Esophagus mucosa (tissue), 1 donor: Measurements from ENCODE around the gene ADGRG7. TPM values are rescaled to one million over a fixed set of nuclear protein-coding genes. Genes with fewer than 3 reads are reported as not detected.

Source experiments
- ATAC-seq: fragments of 200-7000 bp; cut with Tn5 transposase; one replicate; pipeline ENCODE4 v1.9.1; 2020
- total RNA-seq: library from RNA; stranded (reverse); gene quantifications from one replicate; pipeline ENCODE4 v1.2.4, GENCODE V29; 2023
- donor health status: DM: yes; HTN: yes; CAD: no.

The ADGRG7 gene
- total RNA-seq, 1 donor from 2014 or later = not detected

- ATAC-seq = peak; percentile 81
Observed at GRCh38 chr3:100702082-100702979, 92.9 kb downstream of the ADGRG7 start.

- no peak for ATAC-seq
Observed at GRCh38 chr3:100702980-100703345, 93.6 kb downstream of the ADGRG7 start.

- no peak for ATAC-seq
Observed at GRCh38 chr3:100703865-100704264, 94.5 kb downstream of the ADGRG7 start.

DNA sequence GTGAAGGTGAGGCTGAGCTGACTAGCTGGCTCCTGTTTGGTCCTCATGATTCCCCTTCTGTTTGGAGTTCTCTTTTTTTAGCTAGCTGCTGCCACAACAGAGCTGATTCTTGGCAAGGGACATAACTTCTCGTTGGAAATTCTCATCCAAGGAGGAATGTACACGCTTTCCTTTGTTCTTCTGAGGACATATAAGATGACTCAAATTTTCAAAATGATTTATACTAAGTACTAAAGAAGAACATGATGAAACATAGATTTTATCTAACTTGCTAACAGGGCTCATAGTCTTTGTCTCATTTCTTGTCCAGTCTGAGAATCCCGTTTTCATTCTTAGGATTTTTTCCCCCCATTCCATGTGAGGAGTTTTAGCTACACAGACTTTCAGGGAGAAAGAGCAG lies 97.0 kb downstream of the ADGRG7 start:
- no peak for ATAC-seq

GRCh38 chr3:100708644-100708988 lies 99.2 kb downstream of the ADGRG7 start:
- ATAC-seq = no peak

DNA sequence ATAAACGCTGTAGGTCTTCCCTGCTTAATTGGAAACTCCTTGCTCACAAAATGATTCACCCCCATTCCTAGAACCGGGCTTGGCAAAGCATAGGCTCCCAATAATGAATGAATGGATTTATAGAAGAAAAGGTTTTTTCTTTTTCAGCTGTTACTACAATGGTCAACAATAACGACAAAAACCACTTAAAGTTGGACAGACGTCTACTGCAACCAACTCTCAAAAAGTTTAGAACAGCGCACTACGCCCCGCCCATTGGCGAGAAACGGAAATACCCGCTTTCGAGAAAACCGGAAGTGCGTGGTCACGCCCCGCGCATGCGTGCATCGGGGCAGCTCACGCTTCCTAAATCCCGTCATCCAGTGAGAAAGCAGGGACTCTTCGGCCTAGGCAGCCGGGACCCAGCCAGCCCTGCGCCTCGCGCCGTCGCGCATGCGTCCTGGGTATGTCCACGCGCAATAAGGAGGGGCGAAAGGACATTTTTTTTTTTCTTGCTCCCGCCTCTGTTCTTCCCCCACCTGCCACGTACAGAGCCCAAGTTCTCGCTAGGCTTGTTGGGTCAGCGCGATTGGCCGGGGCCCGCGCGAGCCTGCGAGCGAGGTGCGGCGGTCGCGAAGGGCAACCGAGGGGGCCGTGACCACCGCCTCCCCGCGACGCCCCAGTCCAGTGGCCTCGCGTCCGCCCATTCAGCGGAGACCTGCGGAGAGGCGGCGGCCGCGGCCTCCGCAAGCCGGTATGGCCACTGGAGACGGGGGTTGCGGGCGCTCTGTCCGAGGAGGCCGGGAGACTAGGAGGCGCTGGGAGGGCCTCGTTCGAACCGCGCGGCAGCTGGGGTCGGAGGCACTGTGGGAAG lies 99.8 kb downstream of the ADGRG7 start, which contains the start of gene TFG:
TSS of gene TFG (plus strand) at position 506 of the 853 bp plus-strand sequence. CDS start 4,192 bp downstream, outside the sequence.
- ATAC-seq = peak; percentile 98

GRCh38 chr3:100709842-100710260 lies 100.5 kb downstream of the ADGRG7 start:
- ATAC-seq = peak; percentile 15

DNA sequence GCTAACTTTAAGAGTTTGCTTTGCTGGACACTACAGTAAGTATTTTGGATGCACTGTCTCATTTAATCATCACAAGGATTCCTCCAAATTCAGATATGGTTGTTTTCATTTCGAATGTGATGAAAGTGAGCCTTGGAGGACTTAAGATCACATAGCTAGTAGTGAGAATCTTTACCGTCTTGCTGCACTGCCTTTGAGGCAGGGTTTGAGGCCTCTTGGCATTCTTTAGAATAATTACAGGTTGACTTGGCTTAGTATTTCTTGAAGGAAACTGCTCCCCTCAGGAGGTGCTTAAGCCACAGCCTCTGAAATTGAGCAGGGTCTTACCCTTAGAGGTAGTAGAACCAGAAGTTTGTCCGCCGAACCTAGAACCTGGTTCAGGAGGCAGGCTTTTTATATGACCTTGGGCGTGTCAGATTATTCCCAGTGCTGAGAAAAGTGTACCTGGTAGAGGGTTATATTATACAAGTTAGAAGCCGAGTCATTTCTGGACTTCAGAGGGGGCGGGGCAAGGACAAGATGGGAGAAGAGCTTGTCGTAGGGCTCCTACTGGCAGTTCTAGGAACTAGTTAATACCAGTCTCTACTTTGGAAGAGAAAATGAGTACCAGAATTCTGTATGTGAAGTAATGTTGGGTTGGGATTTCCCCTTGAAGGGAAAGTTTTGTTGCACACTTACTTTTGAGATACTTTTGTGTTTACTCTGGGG lies 101.0 kb downstream of the ADGRG7 start:
- peak; percentile 52 for ATAC-seq

DNA sequence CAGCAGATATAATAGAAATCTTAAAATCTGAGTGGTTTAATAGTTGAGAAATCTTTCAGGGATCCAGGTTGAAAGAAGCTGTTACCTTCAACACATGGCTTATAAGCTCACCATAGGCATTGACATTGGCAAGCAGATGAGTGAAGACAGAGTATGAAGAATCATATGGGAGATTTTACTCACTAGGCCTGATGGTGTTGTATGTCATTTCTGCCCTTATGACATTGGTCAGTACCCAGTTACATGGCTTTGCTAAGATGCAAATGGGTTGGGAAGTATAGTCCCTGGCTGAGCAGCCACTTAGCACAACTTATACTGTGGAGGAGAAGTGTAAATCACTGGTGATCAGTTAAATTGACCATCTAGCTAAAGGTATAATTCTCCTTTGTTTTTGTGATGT lies 105.8 kb downstream of the ADGRG7 start:
- ATAC-seq = no peak

DNA sequence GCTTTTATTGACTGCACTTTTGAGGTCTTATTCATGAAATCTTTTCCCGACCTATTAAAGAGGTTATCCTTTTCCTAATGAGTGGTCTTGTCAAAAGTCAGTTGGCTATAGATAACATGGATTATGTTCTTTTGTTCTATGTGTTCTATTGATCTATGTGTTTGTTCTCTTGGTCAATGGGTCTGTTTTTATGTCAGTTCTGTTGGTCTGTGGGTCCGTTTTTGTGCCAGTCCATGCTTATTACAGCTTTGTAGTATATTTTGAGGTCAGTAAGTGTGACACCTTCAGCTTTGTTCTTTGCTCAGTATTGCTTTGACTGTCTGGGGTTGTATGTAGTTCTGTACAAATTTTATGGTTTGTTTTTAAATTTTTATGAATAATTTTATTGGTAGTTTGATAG lies 107.7 kb downstream of the ADGRG7 start:
- ATAC-seq = no peak

DNA sequence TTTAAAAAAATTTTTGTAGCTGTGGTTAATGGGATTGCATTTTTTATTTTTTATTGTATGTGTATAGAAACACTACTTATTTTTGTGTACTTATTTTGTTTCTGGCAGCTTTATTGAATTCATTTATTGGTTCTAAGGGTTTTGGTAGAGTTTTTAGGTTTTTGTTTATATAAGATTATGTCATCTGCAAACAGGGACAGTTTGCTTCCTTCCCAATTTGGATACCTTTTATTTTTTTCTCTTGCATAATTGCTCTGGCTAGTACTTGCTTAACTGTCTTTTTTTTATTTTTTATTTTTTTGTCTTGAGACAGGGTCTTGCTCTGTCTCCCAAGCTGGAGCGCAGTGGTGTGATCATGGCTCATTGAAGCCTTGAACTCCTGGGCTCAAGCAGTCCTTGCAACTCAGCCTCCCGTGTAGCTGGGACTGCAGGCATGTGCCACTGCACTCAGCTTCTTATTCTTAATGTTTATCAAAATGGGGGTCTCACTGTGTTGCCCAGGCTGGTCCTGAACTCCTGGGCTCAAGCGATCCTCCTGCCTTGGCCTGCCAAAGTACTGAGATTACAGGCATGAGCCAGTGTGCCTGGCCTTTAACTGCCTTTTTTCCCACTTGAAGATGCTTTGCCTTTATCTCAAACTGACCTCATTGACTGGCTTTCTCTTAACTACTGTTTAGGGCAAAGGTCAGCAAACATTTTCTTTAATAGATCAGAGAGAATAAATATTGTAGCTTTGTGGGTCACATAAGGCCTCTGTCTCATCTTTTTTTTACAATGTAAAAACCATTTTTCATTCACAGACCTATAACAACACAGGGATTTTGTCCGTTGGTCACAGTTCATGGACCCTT lies 108.5 kb downstream of the ADGRG7 start:
- no peak for ATAC-seq

GRCh38 chr3:100719136-100719535 lies 109.7 kb downstream of the ADGRG7 start:
- no peak for ATAC-seq

DNA sequence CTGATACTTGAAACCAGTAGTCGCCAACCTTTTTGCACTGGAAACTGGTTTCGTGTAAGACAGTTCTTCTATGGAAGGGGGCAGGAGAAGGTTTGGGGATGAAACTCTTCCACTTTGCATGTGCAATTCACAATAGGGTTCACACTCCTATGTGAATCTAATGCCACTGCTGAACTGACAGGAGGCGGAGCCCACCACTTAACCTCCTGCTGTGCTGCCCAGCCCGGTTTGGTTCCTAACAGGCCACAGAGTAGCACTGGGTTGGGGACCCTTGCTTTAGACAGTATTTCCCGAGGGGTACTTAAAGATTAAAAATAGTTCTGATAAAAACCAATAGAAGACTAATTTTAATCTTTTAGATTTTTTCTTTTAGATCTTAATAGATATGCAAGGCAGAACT lies 111.0 kb downstream of the ADGRG7 start:
- ATAC-seq = no peak

GRCh38 chr3:100725935-100726513 lies 116.6 kb downstream of the ADGRG7 start:
- no peak for ATAC-seq

- no peak for ATAC-seq
Observed at GRCh38 chr3:100726706-100727105, 117.3 kb downstream of the ADGRG7 start.

- ATAC-seq = no peak
Observed at GRCh38 chr3:100730524-100730923, 121.1 kb downstream of the ADGRG7 start.

- no peak for ATAC-seq
Observed at GRCh38 chr3:100732435-100732834, 123.0 kb downstream of the ADGRG7 start.

GRCh38 chr3:100737334-100737733 lies 127.9 kb downstream of the ADGRG7 start:
- ATAC-seq = peak; percentile 43

DNA sequence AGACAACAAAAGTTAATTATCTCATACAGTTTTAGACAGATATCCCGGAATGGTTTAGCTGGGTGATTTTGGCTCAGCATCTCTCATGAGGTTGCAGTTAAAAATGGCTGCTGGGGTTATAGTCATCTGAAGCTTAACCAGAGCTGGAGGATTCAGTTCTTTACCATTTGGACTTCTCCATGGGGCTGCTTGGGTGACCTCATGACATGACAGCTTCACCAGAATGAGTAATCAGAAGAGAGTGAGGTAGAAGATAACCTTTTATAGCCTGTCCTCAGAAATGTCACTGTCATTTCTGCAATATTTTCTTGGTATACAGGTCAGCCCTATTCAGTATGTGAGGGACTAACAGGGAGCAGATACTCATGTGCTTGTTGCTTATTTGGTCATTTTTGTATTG lies 130.8 kb downstream of the ADGRG7 start:
- no peak for ATAC-seq

GRCh38 chr3:100743535-100743934 lies 134.1 kb downstream of the ADGRG7 start:
- no peak for ATAC-seq

DNA sequence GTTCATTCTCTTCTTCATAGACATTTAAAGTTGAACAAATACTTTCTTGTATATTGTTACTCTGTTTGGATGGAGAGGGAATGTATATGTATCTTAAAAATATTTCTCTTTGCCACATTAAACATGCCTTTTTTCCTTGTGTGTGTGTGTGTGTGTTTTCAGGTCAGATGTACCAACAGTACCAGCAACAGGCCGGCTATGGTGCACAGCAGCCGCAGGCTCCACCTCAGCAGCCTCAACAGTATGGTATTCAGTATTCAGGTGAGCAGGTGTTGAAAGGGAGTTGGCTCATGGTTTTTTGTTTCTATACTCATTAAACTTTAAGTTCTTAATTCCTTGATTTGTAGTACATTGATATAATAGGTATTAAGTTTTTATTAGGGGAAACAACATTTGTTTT lies 135.3 kb downstream of the ADGRG7 start:
- ATAC-seq = no peak
